Mucosa of descending colon (tissue), 3 donors: ENCODE measurements around the gene RPL3. TPM values are rescaled to one million over a fixed set of nuclear protein-coding genes. Genes with fewer than 3 reads are reported as not detected.

Source experiments
- ATAC-seq: fragments of 200-7000 bp; cut with Tn5 transposase; one replicate; pipeline ENCODE4 v1.9.1; 2020; ENCODE audit warnings: mild to moderate bottlenecking, moderate library complexity
- DNase-seq, 3 donors: peaks; one replicate each; pipeline ENCODE4 v3.0.0-alpha.2; 2020
- H3K36me3 ChIP-seq: fragments of 200-600 bp; one replicate; pipeline ENCODE4 v1.8.0; 2021; ENCODE audit warnings: low read depth, mild to moderate bottlenecking
- H3K4me1 ChIP-seq: fragments of 200-600 bp; one replicate; pipeline ENCODE4 v1.8.0; 2021; ENCODE audit warnings: low read depth, mild to moderate bottlenecking
- H3K4me3 ChIP-seq: fragments of 200-600 bp; one replicate; pipeline ENCODE4 v1.8.0; 2021; ENCODE audit warnings: mild to moderate bottlenecking
- H3K9me3 ChIP-seq: fragments of 200-600 bp; one replicate; pipeline ENCODE4 v1.8.0; 2021; ENCODE audit warnings: mild to moderate bottlenecking
- CTCF ChIP-seq: fragments of 200-600 bp; IDR thresholded peaks from one replicate; pipeline ENCODE4 v1.8.0; 2022; ENCODE audit warnings: antibody characterized with exemption, mild to moderate bottlenecking
- intact Hi-C, 2 donors: fragments of 100-400 bp; cut with DNase I in 1 of 2; cut with micrococcal nuclease in 1 of 2; formaldehyde crosslinking; loops; one replicate each; pipeline versions ENCODE4 v1.11.0 to v1.11.1; 2022; cut with DNase I, micrococcal nuclease
- total RNA-seq, 3 donors: library from RNA; stranded (reverse); fragmentation: NEBNext Ultra II Directional in 2 of 3; extraction: Animal tissue kit (Norgen Biotek cat#: 25700) in 2 of 3; gene quantifications; one replicate each; pipeline versions ENCODE4 v1.2.1 to v1.2.4, GENCODE V29; 2021 to 2023
- donor health status: DM: no; HTN: no; CAD: no; lungs with moderate emphysema.
- donor health status: DM: no; HTN: no; CAD: no.
- donor health status: DM: no; HTN: yes; CAD: no.

The RPL3 gene
- total RNA-seq, 3 donors from 2014 or later, result 1,561 to 1,749 (median 1,709) TPM

DNA sequence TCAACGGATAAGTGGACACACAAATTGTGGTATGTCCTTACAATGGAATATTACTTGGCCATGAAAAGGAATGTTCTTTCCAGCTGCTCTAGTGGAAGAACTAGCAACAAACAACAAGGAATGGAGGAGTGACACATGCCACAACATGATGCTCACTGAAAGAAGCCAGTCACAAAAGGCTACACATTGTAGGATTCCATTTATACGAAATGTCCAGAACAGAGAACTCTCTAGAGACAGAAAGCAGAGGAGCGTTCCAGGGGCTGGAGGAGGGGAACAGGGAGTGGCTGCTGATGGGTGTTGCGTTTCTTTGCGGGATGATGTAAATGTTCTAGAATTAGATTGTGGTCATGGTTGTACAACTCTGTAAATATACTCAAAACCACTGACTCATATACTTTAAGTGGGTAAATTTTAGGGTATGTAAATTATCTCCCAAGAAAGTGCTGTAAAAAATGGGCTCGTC is 42.2 kb downstream of the RPL3 start:
- intact Hi-C loops, result no loop called here
- ATAC-seq (no peak), DNase-seq (no peak)
- no peaks in the 10 kb centered on the region for H3K36me3 ChIP-seq
- TF ChIP-seq CTCF, result no peak
- no peak overlapping the region for H3K4me3 ChIP-seq
- H3K9me3 ChIP-seq, result no peaks in the 10 kb centered on the region
- no peaks in the 10 kb centered on the region for H3K4me1 ChIP-seq

- Histone ChIP-seq H3K4me1 (no peaks in the 10 kb centered on the region), H3K4me3 (no peak overlapping the region), H3K36me3 (no peaks in the 10 kb centered on the region), H3K9me3 (no peaks in the 10 kb centered on the region)
- DNase-seq (no peak), ATAC-seq (no peak)
- intact Hi-C loops, result no loop called here
- no peak for TF ChIP-seq CTCF
These were observed 42.8 kb downstream of the RPL3 start for GRCh38 chr22:39276440-39277141.

- H3K36me3 ChIP-seq, result no peaks in the 10 kb centered on the region
- H3K4me3 ChIP-seq, result no peak overlapping the region
- intact Hi-C loops, result no loop called here
- no peaks in the 10 kb centered on the region for H3K4me1 ChIP-seq
- no peak for DNase-seq
- H3K9me3 ChIP-seq, result no peaks in the 10 kb centered on the region
- no peak for TF ChIP-seq CTCF
- no peak for ATAC-seq
These were observed 43.5 kb downstream of the RPL3 start for GRCh38 chr22:39275814-39276439.

- no peaks in the 10 kb centered on the region for H3K9me3 ChIP-seq
- TF ChIP-seq CTCF, result no peak
- no peak for DNase-seq
These were observed 45.2 kb downstream of the RPL3 start for GRCh38 chr22:39273950-39274887.

DNA sequence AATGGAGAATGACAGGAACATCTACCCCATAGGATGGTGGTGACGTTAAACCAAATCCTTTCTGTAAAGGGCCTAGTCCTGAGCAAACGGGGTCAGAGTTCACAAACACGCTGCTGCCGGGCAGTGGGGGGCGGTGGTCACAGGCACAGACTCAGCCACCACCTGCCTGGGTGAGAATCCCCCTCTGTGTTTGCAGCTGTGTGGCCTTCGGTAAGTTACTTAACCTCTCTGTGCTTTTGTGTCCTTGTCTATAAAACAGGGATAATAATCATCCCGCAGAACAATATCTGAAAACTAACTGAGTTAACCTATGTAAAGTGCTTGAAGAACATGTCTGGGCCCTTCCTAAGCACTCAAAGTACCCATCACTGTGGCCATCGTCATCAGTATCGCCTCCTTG is 48.6 kb downstream of the RPL3 start:
- TF ChIP-seq CTCF, result no peak
- intact Hi-C loops, result no loop called here
- no peaks in the 10 kb centered on the region for H3K9me3 ChIP-seq
- ATAC-seq, result no peak
- no peaks in the 10 kb centered on the region for H3K4me1 ChIP-seq
- no peak overlapping the region for H3K4me3 ChIP-seq
- DNase-seq, result no peak
- no peaks in the 10 kb centered on the region for H3K36me3 ChIP-seq

More at GRCh38 chr22:39273950-39274887, 45.2 kb downstream of the RPL3 start:
- Histone ChIP-seq H3K36me3 (no peaks in the 10 kb centered on the region), H3K4me1 (no peaks in the 10 kb centered on the region), H3K4me3 (no peak overlapping the region)
- no peak for ATAC-seq
- intact Hi-C loops, result no loop called here
